ENCODE measurements around the gene MAPKAP1. TPM values are rescaled to one million over a fixed set of nuclear protein-coding genes. Genes with fewer than 3 reads are reported as not detected.

Gene MAPKAP1
- total RNA-seq, 2 donors from 2014 or later: 73.4 to 81.5 TPM

- no peak overlapping the region for H3K27ac ChIP-seq
- ATAC-seq (ENCODE audit: insufficient number of reproducible peaks, low FRiP score, low read depth) (no peak), DNase-seq (ENCODE audit: low spot score) (no peak)
- H3K36me3 ChIP-seq: no peaks in the 10 kb centered on the region
- TF ChIP-seq CTCF (IDR thresholded peaks at IDR 0.05): no peak
- H3K4me3 ChIP-seq: no peak overlapping the region
- peaks cover 0 to 3% of the 10 kb centered on the region in 2 donors for H3K4me1 ChIP-seq (ENCODE audit: control insufficient read depth in 1 of 2, low read depth in 2 of 2)
- no peaks in the 10 kb centered on the region for H3K9me3 ChIP-seq
- H3K27me3 ChIP-seq (replicated peaks; ENCODE audit: insufficient read depth): no peaks in the 10 kb centered on the region
Observed at GRCh38 chr9:125609744-125610143, 97.3 kb downstream of the MAPKAP1 start.

- Histone ChIP-seq H3K36me3 (no peaks in the 10 kb centered on the region), H3K27ac (no peak overlapping the region), H3K9me3 (no peaks in the 10 kb centered on the region), H3K27me3 (replicated peaks; ENCODE audit: insufficient read depth) (no peaks in the 10 kb centered on the region), H3K4me1 (ENCODE audit: control insufficient read depth in 1 of 2, low read depth in 2 of 2) (peaks cover 0 to 3% of the 10 kb centered on the region in 2 donors), H3K4me3 (no peak overlapping the region)
- no peak for TF ChIP-seq CTCF (IDR thresholded peaks at IDR 0.05)
- DNase-seq (ENCODE audit: low spot score) (no peak), ATAC-seq (ENCODE audit: insufficient number of reproducible peaks, low FRiP score, low read depth) (no peak)
Observed at GRCh38 chr9:125608489-125609224, 98.4 kb downstream of the MAPKAP1 start.

- Histone ChIP-seq H3K9me3 (no peaks in the 10 kb centered on the region), H3K4me1 (ENCODE audit: control insufficient read depth in 1 of 2, low read depth in 2 of 2) (peaks cover 0 to 3% of the 10 kb centered on the region in 2 donors), H3K4me3 (no peak overlapping the region), H3K36me3 (no peaks in the 10 kb centered on the region), H3K27me3 (replicated peaks; ENCODE audit: insufficient read depth) (no peaks in the 10 kb centered on the region), H3K27ac (no peak overlapping the region)
- TF ChIP-seq CTCF (IDR thresholded peaks at IDR 0.05): no peak
- no peak for DNase-seq (ENCODE audit: low spot score)
- ATAC-seq (ENCODE audit: insufficient number of reproducible peaks, low FRiP score, low read depth): no peak
Observed at GRCh38 chr9:125604196-125604595, 102.8 kb downstream of the MAPKAP1 start.

GRCh38 chr9:125603478-125604021 lies 103.5 kb downstream of the MAPKAP1 start:
- ATAC-seq (ENCODE audit: insufficient number of reproducible peaks, low FRiP score, low read depth): no peak
- Histone ChIP-seq H3K4me3 (no peak overlapping the region), H3K9me3 (no peaks in the 10 kb centered on the region), H3K36me3 (no peaks in the 10 kb centered on the region), H3K27me3 (replicated peaks; ENCODE audit: insufficient read depth) (no peaks in the 10 kb centered on the region), H3K4me1 (ENCODE audit: control insufficient read depth in 1 of 2, low read depth in 2 of 2) (no peaks in the 10 kb centered on the region), H3K27ac (no peak overlapping the region)
- no peak for TF ChIP-seq CTCF (IDR thresholded peaks at IDR 0.05)
- no peak for DNase-seq (ENCODE audit: low spot score)

DNA sequence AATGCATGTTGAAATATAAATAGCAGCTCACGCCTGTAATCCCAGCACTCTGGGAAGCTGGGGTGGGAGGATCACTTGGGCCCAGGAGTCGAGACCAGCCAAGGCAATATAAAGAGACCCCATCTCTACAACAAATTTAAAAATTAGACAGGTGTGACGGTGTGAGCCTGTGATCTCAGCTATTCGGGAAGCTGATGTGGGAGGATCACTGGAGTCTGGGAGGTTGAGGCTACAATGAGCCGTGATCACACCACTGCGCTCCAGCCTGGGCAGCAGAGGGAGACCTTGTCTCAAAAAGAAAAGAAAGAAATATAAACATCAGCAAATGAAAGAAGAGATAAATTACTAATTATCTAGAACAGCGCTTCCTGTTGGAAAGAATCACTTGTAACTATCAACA lies 105.0 kb downstream of the MAPKAP1 start:
- H3K4me1 ChIP-seq (ENCODE audit: control insufficient read depth in 1 of 2, low read depth in 2 of 2): no peaks in the 10 kb centered on the region
- no peaks in the 10 kb centered on the region for H3K36me3 ChIP-seq
- H3K4me3 ChIP-seq: no peak overlapping the region
- no peaks in the 10 kb centered on the region for H3K9me3 ChIP-seq
- no peaks in the 10 kb centered on the region for H3K27me3 ChIP-seq (replicated peaks; ENCODE audit: insufficient read depth)
- no peak for ATAC-seq (ENCODE audit: insufficient number of reproducible peaks, low FRiP score, low read depth)
- no peak overlapping the region for H3K27ac ChIP-seq
- DNase-seq (ENCODE audit: low spot score): no peak
- TF ChIP-seq CTCF (IDR thresholded peaks at IDR 0.05): no peak

All from thoracic aorta (tissue), 2 donors.